Heart right ventricle (tissue), 16 donors: ENCODE measurements around the gene C10orf62. TPM values are rescaled to one million over a fixed set of nuclear protein-coding genes. Genes with fewer than 3 reads are reported as not detected.
A peak's percentile ranks its signal among the peaks of the same experiment; 100 is the strongest.

ENCODE experiments used
- ATAC-seq, 8 donors: fragments of 200-7000 bp; cut with Tn5 transposase; one replicate each; pipeline ENCODE4 v1.9.1; 2020; ENCODE audit warnings: mild to moderate bottlenecking in 8 of 8, moderate library complexity in 8 of 8, moderate number of reproducible peaks in 1 of 8
- DNase-seq, 2 donors: peaks; one replicate each; pipeline ENCODE4 v3.0.0-alpha.2; 2020
- H3K27ac ChIP-seq, 10 donors: fragments of 200-600 bp; sonication (generic) in 2 of 10; one replicate each; pipeline versions ENCODE4 v1.5.0 to v1.8.0; 2020 to 2022; ENCODE audit warnings: mild to moderate bottlenecking in 3 of 10
- H3K27me3 ChIP-seq, 7 donors: fragments of 200-600 bp; one replicate each; pipeline ENCODE4 v1.8.0; 2021 to 2022; ENCODE audit warnings: mild to moderate bottlenecking in 2 of 7
- H3K36me3 ChIP-seq, 9 donors: fragments of 200-600 bp; sonication (generic) in 1 of 9; one replicate each; pipeline versions ENCODE4 v1.5.0 to v1.8.0; 2020 to 2022; ENCODE audit warnings: mild to moderate bottlenecking in 2 of 9
- H3K4me1 ChIP-seq, 9 donors: fragments of 200-600 bp; sonication (generic) in 1 of 9; one replicate each; pipeline versions ENCODE4 v1.5.0 to v1.8.0; 2020 to 2022; ENCODE audit warnings: mild to moderate bottlenecking in 4 of 9
- H3K4me3 ChIP-seq, 10 donors: fragments of 200-600 bp; sonication (generic) in 2 of 10; one replicate each; pipeline versions ENCODE4 v1.5.0 to v1.8.0; 2020 to 2022; ENCODE audit warnings: mild to moderate bottlenecking in 7 of 10, moderate library complexity in 2 of 10
- H3K9me3 ChIP-seq, 11 donors: fragments of 200-600 bp in 10 of 11; sonication (generic) in 2 of 11; one replicate each; pipeline versions ENCODE4 v1.5.0 to v1.8.0; 2013 to 2022; ENCODE audit warnings: mild to moderate bottlenecking in 2 of 11, control low read depth in 1 of 11, moderate library complexity in 1 of 11
- CTCF ChIP-seq, 9 donors: fragments of 200-600 bp; sonication (generic) in 2 of 9; IDR thresholded peaks; one replicate each; pipeline versions ENCODE4 v1.5.0 to v1.8.0; 2021 to 2022; ENCODE audit warnings: antibody characterized with exemption in 9 of 9, mild to moderate bottlenecking in 5 of 9, moderate library complexity in 1 of 9
- WGBS, 2 donors: extraction: QIAGEN DNeasy Blood & Tissue Kit; methylation state at CpG; one replicate each; pipeline ENCODE4 v1.1.7; 2013; ENCODE audit warnings: inconsistent platforms in 1 of 2; 5-methylcytosine and 5-hydroxymethylcytosine counted together
- intact Hi-C, 10 donors: fragments of 100-400 bp; cut with DNase I; formaldehyde crosslinking; loops; one replicate each; pipeline versions ENCODE4 v1.11.1 to v1.14.2; 2022
- long read RNA-seq, 3 donors: library from polyadenylated mRNA; unstranded; transcript quantifications; one replicate each; pipeline ENCODE4 v2.0.0, GENCODE V29; 2020 to 2021
- polyA plus RNA-seq, 2 donors: library from polyadenylated mRNA; stranded (reverse); fragments of 200-250 nt; gene quantifications; one replicate each; pipeline ENCODE4 v1.2.3, GENCODE V29; 2013
- total RNA-seq, 10 donors: library from RNA; stranded (reverse); fragmentation: NEBNext Ultra II Directional in 3 of 10; extraction: Animal tissue kit (Norgen Biotek cat#: 25700) in 3 of 10; gene quantifications; one replicate each; pipeline versions ENCODE4 v1.2.1 to v1.2.4, GENCODE V29; 2021 to 2023
- donor health status: Arrhythmogenic right ventricular cardiomyopathy.
- donor health status: ischemic (EF 13 %, LVEDD 7.1; RV severe dilation, severe dysfunction).
- donor health status: healthy with polysubstance abuse.
- donor health status: DM: no; HTN: yes; CAD: no.
- donor health status: DM: no; HTN: no; CAD: no.
- donor health status: ischemic (EF 25% LVEDD 6.9; RV normal size, moderate dysfunction).
- donor health status: ischemic (EF 25% LVEDD 5.7; RV mildly dilated, moderate dysfunction).
- donor health status: healthy.
- donor health status: DM: yes; HTN: yes; CAD: no.
- donor health status: Ischemic cardiomyopathy.
- donor health status: ischemic (EF 35%, LVEDD 5.7; RV mildly dilated, moderate dysfunction).
- donor health status: nonischemic (EF 11% LVEDD 7.7; RV severe dilation, severe dysfunction).
- donor health status: DM: yes; HTN: yes; CAD: no.
- donor health status: PGD.
- donor health status: ischemic (EF 29% LVEDD 5.4; RV normal size, mild dysfunction).
- donor health status: nonischemic (EF 23%, LVEDD 6.1; RV moderate dilation, normal function).

C10orf62 gene
- 1 to 10 TPM in 3 of 10 donors, under 1 TPM in 5, not detected in 2; 0.20 to 1.7 (median 0.73) TPM for total RNA-seq
- 1 to 10 TPM; 1.1 to 2.4 TPM for polyA plus RNA-seq
- long read RNA-seq, donor 1: 0 reads
- long read RNA-seq, donor 2: 0 reads
- long read RNA-seq, donor 3: 0 reads

GRCh38 chr10:97589479-97589878, at the start of gene C10orf62:
C10orf62 (plus strand) TSS chr10:97589721; CDS start chr10:97589898, 177 bp downstream.
- TF ChIP-seq CTCF (IDR thresholded peaks at IDR 0.05): no peak
- WGBS, 2 donors: 62 to 78% methylated on average over 3 of the region's 3 CpGs
- no peaks in the 10 kb centered on the region for H3K9me3 ChIP-seq
- DNase-seq: no peak
- intact Hi-C loops: no loop called here
- H3K27ac ChIP-seq: peak within 1 kb of the TSS in 3 of 10 donors; percentile 12 to 25 (median 25)
- no peak for ATAC-seq
- no peaks in the 10 kb centered on the region for H3K36me3 ChIP-seq
- peaks cover 0 to 40% (median 10%) of the 10 kb centered on the region in 9 donors for H3K4me1 ChIP-seq
- no peaks in the 10 kb centered on the region for H3K27me3 ChIP-seq
- no peak within 1 kb of the TSS for H3K4me3 ChIP-seq

GRCh38 chr10:97540669-97541500, 48.6 kb upstream of the C10orf62 start:
- DNase-seq: no peak
- intact Hi-C loops: loop anchor here in 2 of 10 donors (5.0 kb wide), 1 partner anchor 39 kb away; no protein-coding TSS in a partner anchor
- peaks cover 19 to 69% (median 48%) of the 10 kb centered on the region in 9 donors for H3K4me1 ChIP-seq

GRCh38 chr10:97542169-97543024, 47.1 kb upstream of the C10orf62 start:
- peak; percentile 56 to 83 for DNase-seq
- H3K4me1 ChIP-seq: peaks cover 19 to 76% (median 53%) of the 10 kb centered on the region in 9 donors
- ATAC-seq: peak; percentile 72 to 86 (median 80)
- 59 to 70% methylated on average over 9 of the region's 9 CpGs for WGBS, 2 donors
- peak overlapping the region; percentile 67 to 97 (median 92) for H3K27ac ChIP-seq
- no peaks in the 10 kb centered on the region for H3K9me3 ChIP-seq
- H3K4me3 ChIP-seq: no peak overlapping the region
- TF ChIP-seq CTCF (IDR thresholded peaks at IDR 0.05): no peak
- H3K27me3 ChIP-seq: no peaks in the 10 kb centered on the region
- H3K36me3 ChIP-seq: no peaks in the 10 kb centered on the region
- intact Hi-C loops: loop anchor here in 2 of 10 donors (5.0 kb wide), 1 partner anchor 40 kb away; no protein-coding TSS in a partner anchor

More at GRCh38 chr10:97540669-97541500, 48.6 kb upstream of the C10orf62 start:
- no peak overlapping the region for H3K4me3 ChIP-seq
- H3K27me3 ChIP-seq: no peaks in the 10 kb centered on the region
- peak in 1 of 8 donors; percentile 5 for ATAC-seq
- TF ChIP-seq CTCF (IDR thresholded peaks at IDR 0.05): no peak
- peak overlapping the region in 9 of 10 donors; percentile 67 to 97 (median 92) for H3K27ac ChIP-seq
- H3K9me3 ChIP-seq: no peaks in the 10 kb centered on the region
- WGBS, 2 donors: 84 to 85% methylated on average over 14 of the region's 14 CpGs
- H3K36me3 ChIP-seq: no peaks in the 10 kb centered on the region
